IgD-negative memory B cell (primary cell): ENCODE results near the gene TCF7L2. TPM values are rescaled to one million over a fixed set of nuclear protein-coding genes. Genes with fewer than 3 reads are reported as not detected.

Source experiments
- H3K27ac Mint-ChIP-seq, 3 donors: one replicate each; pipeline ENCODE4 v1.8.0; 2020 to 2022; ENCODE audit warnings: mild to moderate bottlenecking in 3 of 3, mixed read lengths in 3 of 3, moderate library complexity in 1 of 3
- H3K27me3 Mint-ChIP-seq: one replicate; pipeline ENCODE4 v1.8.0; 2021; ENCODE audit warnings: mixed read lengths
- H3K36me3 Mint-ChIP-seq: one replicate; pipeline ENCODE4 v1.8.0; 2020; ENCODE audit warnings: mild to moderate bottlenecking, mixed read lengths
- H3K4me1 Mint-ChIP-seq, 3 donors: one replicate each; pipeline ENCODE4 v1.8.0; 2020 to 2022; ENCODE audit warnings: mixed read lengths in 3 of 3, mild to moderate bottlenecking in 1 of 3
- H3K4me3 Mint-ChIP-seq, 4 donors: one replicate each; pipeline ENCODE4 v1.8.0; 2020 to 2022; ENCODE audit warnings: mild to moderate bottlenecking in 4 of 4, mixed read lengths in 4 of 4, moderate library complexity in 3 of 4
- H3K9me3 Mint-ChIP-seq, 3 donors: one replicate each; pipeline ENCODE4 v1.8.0; 2020 to 2021; ENCODE audit warnings: mixed read lengths in 3 of 3, mild to moderate bottlenecking in 1 of 3
- polyA plus RNA-seq: library from polyadenylated mRNA; unstranded; fragments of 300-500 nt; fragmentation: Illumina TruSeq; gene quantifications from one replicate; pipeline ENCODE4 v1.2.3, GENCODE V29; 2021

The TCF7L2 gene
- polyA plus RNA-seq, 1 donor from 2014 or later = 0.43 TPM

GRCh38 chr10:112926906-112927688 is 22.9 kb upstream of the TCF7L2 start:
- peaks cover 6 to 17% (median 15%) of the 10 kb centered on the region in 3 donors for H3K9me3 Mint-ChIP-seq
- H3K36me3 Mint-ChIP-seq = no peaks in the 10 kb centered on the region
- H3K4me3 Mint-ChIP-seq = no peak overlapping the region
- H3K27ac Mint-ChIP-seq = no peak overlapping the region
- peaks cover 6% of the 10 kb centered on the region for H3K27me3 Mint-ChIP-seq
- H3K4me1 Mint-ChIP-seq = no peaks in the 10 kb centered on the region

DNA sequence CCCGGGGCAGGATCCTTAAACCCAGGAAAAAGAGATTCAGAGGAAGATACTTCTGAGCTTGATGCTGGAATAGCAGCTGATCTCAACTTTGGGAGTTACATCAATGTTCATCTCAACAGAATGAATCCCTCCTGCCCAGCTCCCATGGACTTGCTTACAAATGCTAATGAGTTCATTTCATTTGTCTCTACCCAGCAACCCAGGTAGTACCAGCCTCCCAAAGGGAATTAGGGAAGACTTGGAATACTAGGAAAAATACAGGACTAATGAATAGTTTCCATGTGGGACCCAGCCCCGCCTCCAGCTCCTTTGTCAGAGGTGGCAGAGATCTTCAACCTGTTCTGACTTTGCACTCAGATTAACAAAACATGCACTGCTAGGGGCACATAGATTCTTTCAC is 22.1 kb upstream of the TCF7L2 start:
- Mint-ChIP-seq H3K27ac (no peak overlapping the region), H3K4me3 (no peak overlapping the region), H3K36me3 (no peaks in the 10 kb centered on the region), H3K4me1 (no peaks in the 10 kb centered on the region), H3K27me3 (peaks cover 7% of the 10 kb centered on the region), H3K9me3 (peaks cover 7 to 17% (median 15%) of the 10 kb centered on the region in 3 donors)

- H3K36me3 Mint-ChIP-seq = no peaks in the 10 kb centered on the region
- peaks cover 8% of the 10 kb centered on the region for H3K27me3 Mint-ChIP-seq
- H3K27ac Mint-ChIP-seq = no peak overlapping the region
- H3K4me1 Mint-ChIP-seq = no peaks in the 10 kb centered on the region
- peaks cover 7 to 17% (median 15%) of the 10 kb centered on the region in 3 donors for H3K9me3 Mint-ChIP-seq
- no peak overlapping the region for H3K4me3 Mint-ChIP-seq
Measured at GRCh38 chr10:112932658-112933057, 17.4 kb upstream of the TCF7L2 start.

DNA sequence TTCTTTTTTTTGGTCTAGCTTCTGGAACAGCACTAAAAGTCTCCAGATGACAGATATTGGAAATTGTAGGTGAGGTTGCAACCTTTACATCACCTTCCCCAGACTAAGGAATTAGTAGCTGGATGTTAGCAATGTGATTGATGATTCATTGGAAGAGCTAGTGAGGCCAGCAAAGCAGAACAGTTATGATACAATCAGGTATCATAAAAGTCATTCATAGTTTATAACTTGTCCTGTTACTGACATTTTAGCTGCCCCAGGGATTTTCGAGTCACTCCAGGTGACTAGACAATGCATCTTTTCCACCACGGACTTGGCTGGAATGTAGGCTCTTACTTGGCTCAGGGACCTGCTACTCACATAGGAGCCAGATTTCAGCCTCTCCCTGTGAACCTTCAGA is 15.9 kb upstream of the TCF7L2 start:
- Mint-ChIP-seq H3K9me3 (peaks cover 6 to 17% (median 13%) of the 10 kb centered on the region in 3 donors), H3K4me1 (no peaks in the 10 kb centered on the region), H3K36me3 (no peaks in the 10 kb centered on the region), H3K27ac (no peak overlapping the region), H3K27me3 (peaks cover 13% of the 10 kb centered on the region), H3K4me3 (no peak overlapping the region)

DNA sequence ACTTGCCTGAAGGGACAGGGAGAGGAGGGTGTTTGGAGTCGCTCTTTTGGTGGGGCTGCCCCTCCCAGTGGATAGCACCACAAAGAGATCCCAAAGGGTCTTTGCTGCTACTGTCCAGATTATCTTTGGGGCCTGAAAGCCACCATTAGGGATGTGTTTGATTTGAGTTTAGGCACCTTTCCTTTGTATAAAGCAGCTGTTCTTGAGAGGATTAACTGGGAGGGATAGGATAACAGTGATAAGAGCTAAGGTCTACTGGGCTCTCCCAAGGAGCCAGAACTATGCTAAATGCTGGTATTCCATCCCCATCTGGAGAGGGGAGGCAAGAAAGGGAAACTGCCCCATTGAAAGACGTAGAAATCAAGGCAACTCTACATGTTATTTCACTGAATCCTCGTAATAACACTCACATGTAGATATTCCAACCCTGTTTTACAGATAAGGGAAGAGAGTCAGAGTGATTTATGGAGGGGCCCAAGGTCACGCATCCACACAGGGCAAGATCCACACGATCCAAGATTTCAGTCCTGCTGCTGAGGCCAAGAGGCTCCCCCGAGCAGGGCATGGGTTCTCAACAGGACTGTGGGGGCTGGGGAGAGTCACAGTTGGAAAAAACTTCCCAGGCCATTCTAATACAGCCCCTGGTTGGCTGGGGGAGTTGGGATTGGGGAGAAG is 11.1 kb upstream of the TCF7L2 start:
- no peak overlapping the region for H3K4me3 Mint-ChIP-seq
- no peaks in the 10 kb centered on the region for H3K36me3 Mint-ChIP-seq
- H3K27ac Mint-ChIP-seq = no peak overlapping the region
- H3K27me3 Mint-ChIP-seq = peaks cover 7% of the 10 kb centered on the region
- H3K9me3 Mint-ChIP-seq = no peaks in the 10 kb centered on the region
- H3K4me1 Mint-ChIP-seq = no peaks in the 10 kb centered on the region

- Mint-ChIP-seq H3K4me3 (no peak overlapping the region), H3K9me3 (no peaks in the 10 kb centered on the region), H3K36me3 (peaks cover 1% of the 10 kb centered on the region), H3K4me1 (peaks cover 6 to 16% (median 8%) of the 10 kb centered on the region in 3 donors), H3K27ac (no peak overlapping the region), H3K27me3 (peaks cover 30% of the 10 kb centered on the region)
Measured at GRCh38 chr10:112945811-112946210, 4.2 kb upstream of the TCF7L2 start.

GRCh38 chr10:112946649-112947048 is 3.4 kb upstream of the TCF7L2 start:
- Mint-ChIP-seq H3K36me3 (peaks cover 1% of the 10 kb centered on the region), H3K9me3 (no peaks in the 10 kb centered on the region), H3K4me1 (peaks cover 7 to 17% (median 8%) of the 10 kb centered on the region in 3 donors), H3K27ac (no peak overlapping the region), H3K27me3 (peaks cover 31% of the 10 kb centered on the region), H3K4me3 (no peak overlapping the region)

GRCh38 chr10:112948196-112948595 is 1.9 kb upstream of the TCF7L2 start:
- Mint-ChIP-seq H3K4me1 (peaks cover 8 to 21% (median 12%) of the 10 kb centered on the region in 3 donors), H3K4me3 (peak overlapping the region in 1 of 4 donors; percentile 83), H3K27ac (no peak overlapping the region), H3K27me3 (peaks cover 41% of the 10 kb centered on the region), H3K36me3 (peaks cover 1% of the 10 kb centered on the region), H3K9me3 (no peaks in the 10 kb centered on the region)

- Mint-ChIP-seq H3K9me3 (no peaks in the 10 kb centered on the region), H3K36me3 (peaks cover 1% of the 10 kb centered on the region), H3K4me1 (peaks cover 8 to 21% (median 12%) of the 10 kb centered on the region in 3 donors), H3K4me3 (peak overlapping the region; percentile 81 to 97 (median 89)), H3K27me3 (peaks cover 52% of the 10 kb centered on the region), H3K27ac (no peak overlapping the region)
Measured at GRCh38 chr10:112949143-112949823, 764 bp upstream of the TCF7L2 start.

DNA sequence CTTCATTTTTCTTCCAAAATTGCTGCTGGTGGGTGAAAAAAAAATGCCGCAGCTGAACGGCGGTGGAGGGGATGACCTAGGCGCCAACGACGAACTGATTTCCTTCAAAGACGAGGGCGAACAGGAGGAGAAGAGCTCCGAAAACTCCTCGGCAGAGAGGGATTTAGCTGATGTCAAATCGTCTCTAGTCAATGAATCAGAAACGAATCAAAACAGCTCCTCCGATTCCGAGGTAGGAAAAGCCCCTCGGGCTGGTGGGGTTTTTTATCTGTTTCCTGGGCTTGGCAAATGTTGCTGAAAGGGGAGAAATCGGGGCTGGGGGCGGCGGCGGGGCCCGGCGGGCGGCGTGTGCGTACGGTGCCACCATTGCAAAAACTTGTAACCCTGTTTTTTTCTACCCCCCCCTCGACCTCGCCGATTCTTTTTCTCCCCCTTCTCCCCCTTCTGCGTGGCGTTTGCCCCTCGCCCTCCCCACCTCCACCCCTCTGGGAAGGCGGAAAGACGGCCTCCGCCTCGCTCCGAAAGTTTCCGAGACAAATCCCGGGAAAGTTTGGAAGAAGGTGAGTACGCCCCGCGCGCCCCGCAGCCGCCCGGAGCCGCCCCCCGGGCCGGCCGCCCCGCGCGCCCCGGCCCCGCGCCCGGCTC is 789 bp downstream of the TCF7L2 start:
- H3K27me3 Mint-ChIP-seq = peaks cover 61% of the 10 kb centered on the region
- H3K36me3 Mint-ChIP-seq = peaks cover 1% of the 10 kb centered on the region
- H3K27ac Mint-ChIP-seq = peak overlapping the region in 1 of 3 donors; percentile 38
- H3K4me1 Mint-ChIP-seq = peaks cover 8 to 21% (median 15%) of the 10 kb centered on the region in 3 donors
- peak overlapping the region; percentile 81 to 97 (median 90) for H3K4me3 Mint-ChIP-seq
- no peaks in the 10 kb centered on the region for H3K9me3 Mint-ChIP-seq

- Mint-ChIP-seq H3K27me3 (peaks cover 66% of the 10 kb centered on the region), H3K27ac (peak overlapping the region; percentile 18 to 64 (median 38)), H3K4me3 (peak overlapping the region; percentile 84 to 96 (median 90)), H3K9me3 (no peaks in the 10 kb centered on the region), H3K4me1 (peaks cover 8 to 21% (median 15%) of the 10 kb centered on the region in 3 donors), H3K36me3 (peaks cover 1% of the 10 kb centered on the region)
Measured at GRCh38 chr10:112951359-112952281, 1.6 kb downstream of the TCF7L2 start.

- Mint-ChIP-seq H3K36me3 (peaks cover 1% of the 10 kb centered on the region), H3K9me3 (no peaks in the 10 kb centered on the region), H3K4me1 (peaks cover 8 to 21% (median 15%) of the 10 kb centered on the region in 3 donors), H3K27me3 (peaks cover 63% of the 10 kb centered on the region), H3K4me3 (peak overlapping the region; percentile 84 to 96 (median 90)), H3K27ac (peak overlapping the region in 1 of 3 donors; percentile 38)
Measured at GRCh38 chr10:112952282-112953173, 2.5 kb downstream of the TCF7L2 start.
